ENCODE measurements around the gene GALNS. TPM values are rescaled to one million over a fixed set of nuclear protein-coding genes. Genes with fewer than 3 reads are reported as not detected.

Gene GALNS
- total RNA-seq, 4 donors from 2014 or later: 1.8 to 36.2 (median 16.4) TPM

GRCh38 chr16:88842308-88842756 is 14.4 kb downstream of the GALNS start:
- TF ChIP-seq, protein P1, sequence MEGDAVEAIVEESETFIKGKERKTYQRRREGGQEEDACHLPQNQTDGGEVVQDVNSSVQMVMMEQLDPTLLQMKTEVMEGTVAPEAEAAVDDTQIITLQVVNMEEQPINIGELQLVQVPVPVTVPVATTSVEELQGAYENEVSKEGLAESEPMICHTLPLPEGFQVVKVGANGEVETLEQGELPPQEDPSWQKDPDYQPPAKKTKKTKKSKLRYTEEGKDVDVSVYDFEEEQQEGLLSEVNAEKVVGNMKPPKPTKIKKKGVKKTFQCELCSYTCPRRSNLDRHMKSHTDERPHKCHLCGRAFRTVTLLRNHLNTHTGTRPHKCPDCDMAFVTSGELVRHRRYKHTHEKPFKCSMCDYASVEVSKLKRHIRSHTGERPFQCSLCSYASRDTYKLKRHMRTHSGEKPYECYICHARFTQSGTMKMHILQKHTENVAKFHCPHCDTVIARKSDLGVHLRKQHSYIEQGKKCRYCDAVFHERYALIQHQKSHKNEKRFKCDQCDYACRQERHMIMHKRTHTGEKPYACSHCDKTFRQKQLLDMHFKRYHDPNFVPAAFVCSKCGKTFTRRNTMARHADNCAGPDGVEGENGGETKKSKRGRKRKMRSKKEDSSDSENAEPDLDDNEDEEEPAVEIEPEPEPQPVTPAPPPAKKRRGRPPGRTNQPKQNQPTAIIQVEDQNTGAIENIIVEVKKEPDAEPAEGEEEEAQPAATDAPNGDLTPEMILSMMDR (IDR thresholded peaks at IDR 0.05): no peak
- no peak for TF ChIP-seq POLR2A (IDR thresholded peaks at IDR 0.05)
- H3K27ac ChIP-seq: no peak overlapping the region
- DNase-seq: no peak
- H3K27me3 ChIP-seq: no peaks in the 10 kb centered on the region
- H3K9me3 ChIP-seq: no peaks in the 10 kb centered on the region
- no peaks in the 10 kb centered on the region for H3K36me3 ChIP-seq
- no peak overlapping the region for H3K4me3 ChIP-seq
- H3K4me1 ChIP-seq: no peaks in the 10 kb centered on the region
- intact Hi-C loops (cut with DNase I; ENCODE audit: low total_unique reads): no loop called here

DNA sequence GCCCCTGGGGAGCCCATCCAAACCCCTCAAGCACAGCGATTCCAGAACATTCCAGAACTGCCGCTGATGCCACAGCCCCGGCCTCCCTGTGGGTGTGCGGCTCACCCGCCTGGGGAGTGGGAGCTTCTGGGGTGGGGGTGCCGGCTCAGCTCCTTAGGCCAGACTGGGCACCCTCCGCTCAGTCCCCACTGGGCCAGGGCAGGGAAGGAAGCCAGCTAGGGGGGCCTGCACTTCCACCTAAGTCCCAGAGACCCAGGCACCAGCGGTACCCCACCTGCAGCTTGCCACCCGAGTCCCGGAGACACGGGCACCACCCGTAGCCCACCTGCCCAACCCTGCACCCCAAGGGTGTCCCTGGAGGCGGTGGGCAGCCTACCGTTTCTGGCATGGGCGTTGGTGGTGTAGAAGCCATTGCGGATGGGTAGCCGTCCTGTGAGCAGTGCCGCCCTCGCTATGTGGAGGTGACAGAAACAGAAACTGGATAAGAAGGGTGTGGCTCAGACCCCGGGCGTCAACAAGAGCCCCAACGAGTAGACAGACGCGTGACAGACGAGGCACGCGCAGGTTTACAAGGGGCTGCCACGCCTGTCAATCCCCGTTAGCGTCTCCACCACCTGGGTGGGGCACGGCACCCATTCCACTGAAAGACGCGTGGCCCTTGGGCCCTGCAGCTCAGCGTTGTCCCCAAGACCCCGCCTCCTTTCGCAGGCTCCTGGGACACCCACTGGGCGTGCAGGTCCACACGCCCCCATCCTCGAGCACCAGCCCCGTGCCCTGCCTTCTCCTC is 15.0 kb downstream of the GALNS start:
- no peak overlapping the region for H3K27ac ChIP-seq
- no peak for DNase-seq
- no peak overlapping the region for H3K4me3 ChIP-seq
- intact Hi-C loops (cut with DNase I; ENCODE audit: low total_unique reads): no loop called here
- no peaks in the 10 kb centered on the region for H3K27me3 ChIP-seq
- H3K9me3 ChIP-seq: no peaks in the 10 kb centered on the region
- H3K4me1 ChIP-seq: no peaks in the 10 kb centered on the region
- TF ChIP-seq, protein P1 (IDR thresholded peaks at IDR 0.05): no peak
- TF ChIP-seq POLR2A (IDR thresholded peaks at IDR 0.05): no peak
- no peaks in the 10 kb centered on the region for H3K36me3 ChIP-seq

DNA sequence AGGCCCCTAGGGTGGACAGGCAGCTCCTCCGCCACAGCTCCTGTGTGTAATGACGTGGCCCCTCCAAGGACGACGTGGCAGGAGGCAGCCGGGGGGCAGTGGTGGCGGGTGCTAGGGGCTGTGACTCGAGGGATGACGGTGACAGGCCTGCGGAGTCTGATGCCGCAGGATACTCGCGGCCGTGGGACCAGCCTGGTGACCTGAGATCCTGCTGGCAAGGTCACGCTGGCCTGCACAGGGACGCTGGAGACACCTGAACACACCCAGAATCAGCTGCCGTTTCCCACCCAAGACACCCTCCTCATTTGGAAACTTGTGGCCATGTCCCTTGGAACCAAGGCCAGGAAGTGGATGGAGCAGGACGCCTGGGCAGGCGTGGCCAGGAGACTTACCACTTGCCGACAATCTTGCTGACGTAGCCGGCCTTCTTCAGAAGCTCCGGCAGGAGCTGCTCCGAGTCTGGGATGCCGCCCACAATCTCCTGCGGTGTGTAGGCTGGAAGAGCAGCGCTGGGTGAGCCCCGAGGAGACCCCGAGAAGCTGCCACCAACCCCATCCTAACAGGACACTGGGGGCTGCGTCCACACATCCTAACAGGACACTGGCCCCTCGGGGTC is 16.0 kb downstream of the GALNS start:
- Histone ChIP-seq H3K4me3 (no peak overlapping the region), H3K9me3 (no peaks in the 10 kb centered on the region), H3K27me3 (no peaks in the 10 kb centered on the region), H3K4me1 (no peaks in the 10 kb centered on the region), H3K36me3 (no peaks in the 10 kb centered on the region), H3K27ac (no peak overlapping the region)
- intact Hi-C loops (cut with DNase I; ENCODE audit: low total_unique reads): no loop called here
- DNase-seq: no peak
- TF ChIP-seq, protein P1 (IDR thresholded peaks at IDR 0.05): no peak
- TF ChIP-seq POLR2A (IDR thresholded peaks at IDR 0.05): no peak

DNA sequence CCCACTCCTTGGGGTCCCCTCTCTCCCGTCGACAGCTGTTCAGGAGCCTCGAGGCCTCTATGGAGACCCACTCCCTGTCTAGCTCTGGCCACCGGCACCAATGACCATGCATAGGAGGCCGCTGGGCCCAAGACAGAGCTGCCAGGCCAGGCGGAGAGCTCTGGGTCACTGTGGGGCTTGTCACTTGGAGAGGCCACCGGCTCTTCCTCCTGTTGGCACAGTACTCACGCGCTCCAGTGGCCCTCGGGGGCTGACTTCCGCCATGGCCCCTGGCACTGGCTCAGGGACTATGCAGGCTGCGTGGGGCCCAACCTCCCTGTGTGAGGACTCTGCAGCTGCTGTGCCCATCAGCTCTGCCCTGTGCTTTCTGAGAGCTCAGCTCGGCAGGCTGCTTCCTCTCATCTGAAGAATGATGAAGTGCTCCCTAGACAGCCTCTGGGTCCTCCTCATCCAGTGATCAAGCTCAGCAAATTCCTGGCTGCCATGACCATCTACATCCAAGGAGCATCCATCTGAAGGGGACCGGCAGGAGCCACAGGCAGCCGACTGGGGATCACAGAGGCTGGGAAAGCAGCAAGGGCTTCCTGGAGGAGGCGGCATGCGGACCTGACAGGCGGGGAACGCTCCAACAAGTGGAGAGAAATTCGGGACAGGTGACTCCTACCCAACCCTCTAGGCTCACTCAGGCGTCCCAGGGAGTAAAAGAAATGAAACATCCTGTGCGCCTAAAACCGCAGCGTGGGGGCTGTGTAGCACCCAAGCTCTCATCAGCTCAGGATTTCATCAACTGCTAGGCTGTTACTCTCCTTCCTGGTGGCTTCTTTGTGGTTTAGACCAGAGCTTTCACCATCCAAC is 16.8 kb downstream of the GALNS start:
- TF ChIP-seq, protein P1 (IDR thresholded peaks at IDR 0.05): no peak
- no peak for TF ChIP-seq POLR2A (IDR thresholded peaks at IDR 0.05)
- intact Hi-C loops (cut with DNase I; ENCODE audit: low total_unique reads): no loop called here
- no peak for DNase-seq
- no peaks in the 10 kb centered on the region for H3K27me3 ChIP-seq
- no peaks in the 10 kb centered on the region for H3K36me3 ChIP-seq
- no peak overlapping the region for H3K27ac ChIP-seq
- no peaks in the 10 kb centered on the region for H3K4me1 ChIP-seq
- no peak overlapping the region for H3K4me3 ChIP-seq
- no peaks in the 10 kb centered on the region for H3K9me3 ChIP-seq
